PC-9 (cell line): ENCODE data around the gene HIVEP2. TPM values are rescaled to one million over a fixed set of nuclear protein-coding genes. Genes with fewer than 3 reads are reported as not detected.

ENCODE experiments used
- BruUV-seq: library from RNA; stranded (reverse); fragments of 400-500 nt; replicated peaks from 2 replicates; lab custom pipeline; 2021; lab: Mats Ljungman, UMichigan
- CTCF ChIA-PET: fragments of 300-600 bp; sonication (Branson Sonifier 250); formaldehyde crosslinking; loops from one replicate; lab custom pipeline; 2022; ENCODE audit warnings: antibody characterized with exemption; lab: Charles Lee
- POLR2A ChIA-PET: fragments of 300-600 bp; sonication (Branson Sonifier 250); formaldehyde crosslinking; loops from one replicate; lab custom pipeline; 2022; ENCODE audit warnings: antibody characterized with exemption; ENCODE audit not compliant: unreplicated experiment; lab: Charles Lee
- DNase-seq, 2 experiments: peaks; one replicate each; pipeline versions ENCODE4 v3.0.0 to v3.0.0-alpha.2; 2015 to 2022; ENCODE audit warnings: mixed read lengths in 1 of 2
- H2AFZ ChIP-seq: fragments of 200-600 bp; sonication (generic); 2 replicates; pipeline ENCODE4 v1.8.1; 2017; ENCODE audit warnings: antibody characterized with exemption
- H3F3A ChIP-seq: fragments of 200-600 bp; sonication (generic); 2 replicates; pipeline ENCODE4 v1.8.1; 2017; ENCODE audit warnings: antibody characterized with exemption, mild to moderate bottlenecking, low read depth; ENCODE audit not compliant: insufficient read depth
- H3K27ac ChIP-seq: fragments of 200-600 bp; sonication (generic); 2 replicates; pipeline ENCODE4 v1.6.1; 2016; ENCODE audit warnings: mixed run types
- H3K27me3 ChIP-seq: fragments of 200-600 bp; sonication (generic); 2 replicates; pipeline ENCODE4 v1.6.1; 2016; ENCODE audit warnings: low read depth, mixed run types; ENCODE audit not compliant: insufficient read depth
- H3K36me3 ChIP-seq: fragments of 200-600 bp; sonication (generic); 2 replicates; pipeline ENCODE4 v1.6.1; 2016; ENCODE audit warnings: low read depth, mixed run types
- H3K4me1 ChIP-seq: fragments of 200-600 bp; sonication (generic); replicated peaks from 2 replicates; pipeline ENCODE4 v1.6.1; 2016; ENCODE audit warnings: mixed run types; ENCODE audit not compliant: insufficient read depth
- H3K4me2 ChIP-seq: fragments of 200-600 bp; sonication (generic); 2 replicates; pipeline ENCODE4 v1.6.1; 2017; ENCODE audit warnings: mixed run types
- H3K4me3 ChIP-seq: fragments of 200-600 bp; sonication (generic); 2 replicates; pipeline ENCODE4 v1.6.1; 2016; ENCODE audit warnings: mixed run types
- H3K79me2 ChIP-seq: fragments of 200-600 bp; sonication (generic); 2 replicates; pipeline ENCODE4 v1.6.1; 2017; ENCODE audit warnings: low read depth, mixed run types
- H3K9me2 ChIP-seq: fragments of 200-600 bp; sonication (generic); 2 replicates; pipeline ENCODE4 v1.8.1; 2017; ENCODE audit warnings: mild to moderate bottlenecking; ENCODE audit not compliant: insufficient read depth
- H3K9me3 ChIP-seq: fragments of 200-600 bp; sonication (generic); 2 replicates; pipeline ENCODE4 v1.8.1; 2016; ENCODE audit warnings: low read depth; ENCODE audit not compliant: insufficient read depth
- H4K20me1 ChIP-seq: fragments of 200-600 bp; sonication (generic); 2 replicates; pipeline ENCODE4 v1.8.1; 2017; ENCODE audit not compliant: insufficient read depth
- CTCF ChIP-seq: fragments of 200-600 bp; sonication (generic); conservative IDR thresholded peaks from 2 replicates; pipeline ENCODE4 v1.6.1; 2017; ENCODE audit warnings: mixed run types, antibody characterized with exemption, mild to moderate bottlenecking, moderate library complexity
- EZH2 ChIP-seq: fragments of 200-600 bp; sonication (generic); IDR thresholded peaks from 2 replicates; pipeline ENCODE4 v1.8.0; 2017; ENCODE audit warnings: antibody characterized with exemption, low read depth
- intact Hi-C: fragments of 100-400 bp; cut with micrococcal nuclease; formaldehyde crosslinking; loops from one replicate; pipeline ENCODE4 v1.10.0; 2022; ENCODE audit not compliant: unreplicated experiment
- total RNA-seq: library from RNA; stranded (reverse); gene quantifications from 2 replicates; pipeline ENCODE4 v1.2.3, GENCODE V29; 2021

The HIVEP2 gene
- total RNA-seq, 1 experiment from 2014 or later, result 10.3 TPM

GRCh38 chr6:142809947-142810346 is 135.0 kb downstream of the HIVEP2 start:
- TF ChIP-seq CTCF (no peak), EZH2 (no peak)
- Histone ChIP-seq H3K4me2 (no peak overlapping the region), H3K79me2 (no peaks in the 10 kb centered on the region), H3K27ac (no peak overlapping the region), H3F3A (no peaks in the 10 kb centered on the region), H3K36me3 (no peaks in the 10 kb centered on the region), H3K4me3 (no peak overlapping the region), H2AFZ (no peak overlapping the region), H3K9me2 (no peaks in the 10 kb centered on the region), H3K27me3 (no peaks in the 10 kb centered on the region), H3K4me1 (no peaks in the 10 kb centered on the region), H4K20me1 (no peaks in the 10 kb centered on the region), H3K9me3 (no peaks in the 10 kb centered on the region)
- ChIA-PET CTCF (no interaction called here), POLR2A (no interaction called here)
- intact Hi-C loops, result no loop called here
- no peak for DNase-seq
- no TSS peak for BruUV-seq

GRCh38 chr6:142808405-142809061 is 136.4 kb downstream of the HIVEP2 start:
- Histone ChIP-seq H3K9me3 (no peaks in the 10 kb centered on the region), H3K4me1 (no peaks in the 10 kb centered on the region), H3K27ac (no peak overlapping the region), H3K4me2 (no peak overlapping the region), H3K27me3 (no peaks in the 10 kb centered on the region), H3K4me3 (no peak overlapping the region), H4K20me1 (no peaks in the 10 kb centered on the region), H3K36me3 (no peaks in the 10 kb centered on the region), H3F3A (no peaks in the 10 kb centered on the region), H3K79me2 (no peaks in the 10 kb centered on the region), H3K9me2 (no peaks in the 10 kb centered on the region), H2AFZ (no peak overlapping the region)
- no peak for DNase-seq
- intact Hi-C loops, result no loop called here
- CTCF ChIA-PET, result no interaction called here
- no TSS peak for BruUV-seq
- TF ChIP-seq CTCF, result no peak
- TF ChIP-seq EZH2, result no peak
- POLR2A ChIA-PET, result no interaction called here

- H3K9me3 ChIP-seq, result no peaks in the 10 kb centered on the region; the same call in 1 of the 2 replicates
- intact Hi-C loops, result no loop called here
- no peaks in the 10 kb centered on the region for H3K79me2 ChIP-seq
- H3K27me3 ChIP-seq, result no peaks in the 10 kb centered on the region
- H3K9me2 ChIP-seq, result no peaks in the 10 kb centered on the region
- no peak overlapping the region for H3K4me2 ChIP-seq
- ChIA-PET POLR2A (no interaction called here), CTCF (interaction anchor here (0.7 kb wide), 1 partner anchor 77 kb away, joined by 7 read pairs; no protein-coding TSS in a partner anchor)
- BruUV-seq, result no TSS peak
- H3K36me3 ChIP-seq, result no peaks in the 10 kb centered on the region
- H3F3A ChIP-seq, result no peaks in the 10 kb centered on the region
- H4K20me1 ChIP-seq, result no peaks in the 10 kb centered on the region
- H3K4me3 ChIP-seq, result no peak overlapping the region
- H2AFZ ChIP-seq, result no peak overlapping the region
- no peak for DNase-seq
- no peak overlapping the region for H3K27ac ChIP-seq
- peaks cover 14% of the 10 kb centered on the region for H3K4me1 ChIP-seq
- TF ChIP-seq EZH2 (no peak), CTCF (no peak)
These were observed 139.9 kb downstream of the HIVEP2 start for GRCh38 chr6:142805042-142805441.
